Measurements from ENCODE around the gene SERPINB10.

The SERPINB10 gene

DNA sequence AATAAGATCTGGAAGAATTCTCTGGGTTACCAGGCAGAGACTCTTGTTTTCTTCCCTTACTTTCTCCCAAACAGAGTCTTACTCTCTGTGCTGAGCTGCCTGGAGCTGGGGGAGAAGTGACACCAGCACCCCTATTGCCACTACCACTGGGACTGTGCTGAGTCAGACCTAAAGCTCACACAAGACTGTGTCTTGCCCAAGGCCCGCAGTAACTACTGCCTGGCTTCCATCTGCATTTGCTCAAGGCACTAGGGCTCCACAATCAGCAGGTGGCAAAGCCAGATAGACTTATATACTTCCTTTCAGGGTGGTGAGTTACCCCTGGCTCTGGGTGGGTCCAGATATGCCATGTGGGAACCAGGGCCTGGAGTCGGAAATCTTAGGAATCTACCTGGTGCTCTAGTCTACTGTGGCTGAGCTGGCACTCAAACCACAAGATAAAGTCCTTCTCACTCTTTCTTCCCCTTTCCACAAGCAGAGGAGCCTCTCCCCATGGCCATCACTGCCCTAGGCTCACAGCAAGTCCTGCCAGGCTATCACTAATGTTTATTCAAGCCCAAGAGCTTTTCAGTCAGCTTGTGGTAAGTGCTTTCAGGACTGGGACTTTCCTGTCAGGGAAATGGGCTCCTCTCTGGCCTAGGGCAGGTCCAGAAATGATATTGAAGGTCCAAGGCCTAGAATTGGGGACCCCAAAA lies 47.8 kb upstream of the SERPINB10 start:
- ChIA-PET POLR2A (interaction anchor here (0.9 kb wide), 1 partner anchor 110 kb away, joined by 3 read pairs; no protein-coding TSS in a partner anchor), CTCF (interaction anchor here (0.6 to 0.9 kb wide), 3 partner anchors 12 to 294 kb away, joined by 3 to 4 read pairs (median 3); no protein-coding TSS in a partner anchor)
- Histone ChIP-seq H3K9me3 (ENCODE audit: control insufficient read depth, insufficient read depth, low read depth, low read length) (no peaks in the 10 kb centered on the region), H3K36me3 (ENCODE audit: control insufficient read depth in 2 of 2, insufficient read depth in 1 of 2, low read length in 2 of 2) (no peaks in the 10 kb centered on the region), H3K27ac (ENCODE audit: extremely low read depth, low read depth, low read length) (no peak overlapping the region), H3K4me3 (ENCODE audit: low read depth, low read length) (no peak overlapping the region), H3K4me1 (ENCODE audit: control insufficient read depth, insufficient read depth, low read length) (no peaks in the 10 kb centered on the region)
- TF ChIP-seq SETDB1 (IDR thresholded peaks at IDR 0.05; ENCODE audit: insufficient read length, low read length) = no peak
- no peak for TF ChIP-seq YY1 (tag by site-specific recombination; IDR thresholded peaks at IDR 0.05)
- no peak for TF ChIP-seq ZNF768 (tag by site-specific recombination; IDR thresholded peaks at IDR 0.05)
- TF ChIP-seq ZNF645 (tag by site-specific recombination; IDR thresholded peaks at IDR 0.05) = no peak
- TF ChIP-seq ZBTB17 (tag by site-specific recombination; IDR thresholded peaks at IDR 0.05) = no peak
- TF ChIP-seq IKZF3 (tag by site-specific recombination; IDR thresholded peaks at IDR 0.05) = no peak
- no peak for TF ChIP-seq ZNF155 (tag by site-specific recombination; IDR thresholded peaks at IDR 0.05)
- TF ChIP-seq MYNN (tag by site-specific recombination; IDR thresholded peaks at IDR 0.05; ENCODE audit: borderline replicate concordance) = no peak
- no peak for TF ChIP-seq ZNF112 (tag by site-specific recombination; IDR thresholded peaks at IDR 0.05)
- TF ChIP-seq ZNF248 (tag by site-specific recombination; IDR thresholded peaks at IDR 0.05) = no peak
- TF ChIP-seq PRDM2 (tag by site-specific recombination; IDR thresholded peaks at IDR 0.05; ENCODE audit: borderline replicate concordance) = no peak

DNA sequence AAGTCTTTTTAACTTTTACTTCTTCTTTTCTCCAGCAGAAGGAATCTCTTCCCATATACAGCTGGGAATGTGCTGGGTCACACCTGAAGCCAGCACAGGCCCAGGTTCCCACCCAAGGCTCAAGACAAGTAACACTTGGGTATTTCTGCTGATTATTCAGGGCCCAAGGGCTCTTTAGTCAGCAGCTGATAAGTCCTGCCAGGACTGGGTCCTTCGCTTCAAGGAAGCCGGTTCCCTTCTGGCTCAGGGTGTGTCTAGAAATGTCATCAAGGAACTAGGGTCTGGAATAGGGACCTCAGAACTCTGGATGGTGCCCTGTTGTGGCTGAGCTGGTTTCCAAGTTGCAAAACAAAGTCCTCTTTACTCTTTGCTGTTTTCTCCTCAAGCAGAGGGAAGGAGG lies 47.2 kb upstream of the SERPINB10 start:
- Histone ChIP-seq H3K9me3 (ENCODE audit: control insufficient read depth, insufficient read depth, low read depth, low read length) (no peaks in the 10 kb centered on the region), H3K4me1 (ENCODE audit: control insufficient read depth, insufficient read depth, low read length) (no peaks in the 10 kb centered on the region), H3K4me3 (ENCODE audit: low read depth, low read length) (no peak overlapping the region), H3K27ac (ENCODE audit: extremely low read depth, low read depth, low read length) (no peak overlapping the region), H3K36me3 (ENCODE audit: control insufficient read depth in 2 of 2, insufficient read depth in 1 of 2, low read length in 2 of 2) (no peaks in the 10 kb centered on the region)
- ChIA-PET CTCF (interaction anchor here (0.9 to 1.0 kb wide), 2 partner anchors 15 to 295 kb away, joined by 3 read pairs; no protein-coding TSS in a partner anchor), POLR2A (interaction anchor here (0.9 kb wide), 1 partner anchor 110 kb away, joined by 3 read pairs; no protein-coding TSS in a partner anchor)
- no peak for TF ChIP-seq IKZF3 (tag by site-specific recombination; IDR thresholded peaks at IDR 0.05)
- no peak for TF ChIP-seq REPIN1 (tag by site-specific recombination; IDR thresholded peaks at IDR 0.05; ENCODE audit: low read depth)
- TF ChIP-seq ZNF341 (tag by site-specific recombination; IDR thresholded peaks at IDR 0.05; ENCODE audit: low read depth) = no peak
- TF ChIP-seq ZNF274 (IDR thresholded peaks at IDR 0.05; ENCODE audit: low read length) = no peak
- TF ChIP-seq ZNF274 (tag by site-specific recombination; IDR thresholded peaks at IDR 0.05; ENCODE audit: borderline replicate concordance) = no peak
- TF ChIP-seq ZNF335 (tag by site-specific recombination; conservative IDR thresholded peaks at IDR 0.05) = no peak
- TF ChIP-seq GLI4 (tag by site-specific recombination; IDR thresholded peaks at IDR 0.05) = no peak
- TF ChIP-seq ZNF626 (tag by site-specific recombination; IDR thresholded peaks at IDR 0.05) = no peak
- TF ChIP-seq TCF7L2 (IDR thresholded peaks at IDR 0.05; ENCODE audit: borderline replicate concordance, low read depth, low read length) = no peak
- TF ChIP-seq ZNF514 (tag by site-specific recombination; IDR thresholded peaks at IDR 0.05) = no peak
- no peak for TF ChIP-seq SP3 (tag by site-specific recombination; IDR thresholded peaks at IDR 0.05)
- TF ChIP-seq ZNF561 (tag by site-specific recombination; IDR thresholded peaks at IDR 0.05; ENCODE audit: borderline replicate concordance) = no peak
- TF ChIP-seq MZF1 (tag by site-specific recombination; IDR thresholded peaks at IDR 0.05; ENCODE audit: borderline replicate concordance) = no peak
- TF ChIP-seq, protein P1, sequence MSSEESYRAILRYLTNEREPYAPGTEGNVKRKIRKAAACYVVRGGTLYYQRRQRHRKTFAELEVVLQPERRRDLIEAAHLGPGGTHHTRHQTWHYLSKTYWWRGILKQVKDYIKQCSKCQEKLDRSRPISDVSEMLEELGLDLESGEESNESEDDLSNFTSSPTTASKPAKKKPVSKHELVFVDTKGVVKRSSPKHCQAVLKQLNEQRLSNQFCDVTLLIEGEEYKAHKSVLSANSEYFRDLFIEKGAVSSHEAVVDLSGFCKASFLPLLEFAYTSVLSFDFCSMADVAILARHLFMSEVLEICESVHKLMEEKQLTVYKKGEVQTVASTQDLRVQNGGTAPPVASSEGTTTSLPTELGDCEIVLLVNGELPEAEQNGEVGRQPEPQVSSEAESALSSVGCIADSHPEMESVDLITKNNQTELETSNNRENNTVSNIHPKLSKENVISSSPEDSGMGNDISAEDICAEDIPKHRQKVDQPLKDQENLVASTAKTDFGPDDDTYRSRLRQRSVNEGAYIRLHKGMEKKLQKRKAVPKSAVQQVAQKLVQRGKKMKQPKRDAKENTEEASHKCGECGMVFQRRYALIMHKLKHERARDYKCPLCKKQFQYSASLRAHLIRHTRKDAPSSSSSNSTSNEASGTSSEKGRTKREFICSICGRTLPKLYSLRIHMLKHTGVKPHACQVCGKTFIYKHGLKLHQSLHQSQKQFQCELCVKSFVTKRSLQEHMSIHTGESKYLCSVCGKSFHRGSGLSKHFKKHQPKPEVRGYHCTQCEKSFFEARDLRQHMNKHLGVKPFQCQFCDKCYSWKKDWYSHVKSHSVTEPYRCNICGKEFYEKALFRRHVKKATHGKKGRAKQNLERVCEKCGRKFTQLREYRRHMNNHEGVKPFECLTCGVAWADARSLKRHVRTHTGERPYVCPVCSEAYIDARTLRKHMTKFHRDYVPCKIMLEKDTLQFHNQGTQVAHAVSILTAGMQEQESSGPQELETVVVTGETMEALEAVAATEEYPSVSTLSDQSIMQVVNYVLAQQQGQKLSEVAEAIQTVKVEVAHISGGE (tag by site-specific recombination; conservative IDR thresholded peaks at IDR 0.05; ENCODE audit: low read depth) = no peak
- TF ChIP-seq WT1 (tag by site-specific recombination; IDR thresholded peaks at IDR 0.05) = no peak
- TF ChIP-seq ZNF571 (tag by site-specific recombination; IDR thresholded peaks at IDR 0.05) = no peak

All from HEK293 (cell line).